NCI-H1930 (cell line): ENCODE results near the gene C22orf23.
"Not testable (repeated sequence)": the region's sequence is repeated elsewhere in the genome, so short reads cannot be mapped to it uniquely, and the experiment has no call there.

Experiments
- DNase-seq, 2 experiments: peaks; one replicate each; lab custom pipeline; 2025; lab: John Stamatoyannopoulos, UW

Gene C22orf23

GRCh38 chr22:37954686-37955085, 1.3 kb upstream of the C22orf23 start:
- DNase-seq, result no peak

- DNase-seq, result no peak
Measured at GRCh38 chr22:37953062-37953436, 352 bp downstream of the C22orf23 start.

- DNase-seq, result not testable (repeated sequence)
Measured at GRCh38 chr22:37952629-37953028, 772 bp downstream of the C22orf23 start.

- no peak for DNase-seq
Measured at GRCh38 chr22:37951305-37951704, 2.1 kb downstream of the C22orf23 start.

GRCh38 chr22:37947142-37947795, 6.1 kb downstream of the C22orf23 start:
- DNase-seq, result not testable (repeated sequence)

- not testable (repeated sequence) for DNase-seq
Measured at GRCh38 chr22:37944423-37944822, 9.0 kb downstream of the C22orf23 start.

- no peak for DNase-seq
Measured at GRCh38 chr22:37943825-37944198, 9.6 kb downstream of the C22orf23 start.

- no peak for DNase-seq
Measured at GRCh38 chr22:37943136-37943824, 10.1 kb downstream of the C22orf23 start.

- no peak for DNase-seq
Measured at GRCh38 chr22:37942133-37942532, 11.3 kb downstream of the C22orf23 start.

GRCh38 chr22:37940698-37941376, 12.6 kb downstream of the C22orf23 start:
- no peak for DNase-seq

- peak; percentile 61 to 79 for DNase-seq
Measured at GRCh38 chr22:37933711-37934376, 19.6 kb downstream of the C22orf23 start.

GRCh38 chr22:37932821-37933578, 20.4 kb downstream of the C22orf23 start:
- no peak for DNase-seq

GRCh38 chr22:37932401-37932800, 21.0 kb downstream of the C22orf23 start:
- DNase-seq, result no peak

- no peak for DNase-seq
Measured at GRCh38 chr22:37931893-37932389, 21.5 kb downstream of the C22orf23 start.

GRCh38 chr22:37930952-37931440, 22.4 kb downstream of the C22orf23 start:
- no peak for DNase-seq

GRCh38 chr22:37930270-37930951, 23.0 kb downstream of the C22orf23 start:
- no peak for DNase-seq

GRCh38 chr22:37929390-37929789, 24.0 kb downstream of the C22orf23 start:
- no peak for DNase-seq

- DNase-seq, result no peak
Measured at GRCh38 chr22:37927637-37927936, 25.8 kb downstream of the C22orf23 start.

GRCh38 chr22:37926771-37927636, 26.4 kb downstream of the C22orf23 start:
- no peak for DNase-seq

- DNase-seq, result no peak
Measured at GRCh38 chr22:37926358-37926757, 27.0 kb downstream of the C22orf23 start.
